ENCODE measurements around the gene CPN1.

Gene CPN1

GRCh38 chr10:100009793-100010676, 71.6 kb downstream of the CPN1 start, which contains the start of gene DNMBP:
DNMBP (minus strand) TSS chr10:100009947; CDS start chr10:99972124, 37,823 bp downstream.
- TF ChIP-seq CTCF (conservative IDR thresholded peaks at IDR 0.05) (peak; percentile 70), ZFX (IDR thresholded peaks at IDR 0.05) (no peak; the same call in 1 of the 2 replicates)
- peak within 1 kb of the TSS; percentile 9 for H3K27ac ChIP-seq

- peak overlapping the region; percentile 9 for H3K27ac ChIP-seq
- TF ChIP-seq ZFX (IDR thresholded peaks at IDR 0.05) (peak; percentile 52), CTCF (conservative IDR thresholded peaks at IDR 0.05) (no peak)
Observed at GRCh38 chr10:100009283-100009792, 72.3 kb downstream of the CPN1 start.

GRCh38 chr10:100008708-100009282, 72.9 kb downstream of the CPN1 start:
- TF ChIP-seq CTCF (conservative IDR thresholded peaks at IDR 0.05) (no peak), ZFX (IDR thresholded peaks at IDR 0.05) (no peak)
- H3K27ac ChIP-seq: peak overlapping the region; percentile 9

- TF ChIP-seq ZFX (IDR thresholded peaks at IDR 0.05) (no peak), CTCF (conservative IDR thresholded peaks at IDR 0.05) (no peak)
- no peak overlapping the region for H3K27ac ChIP-seq
Observed at GRCh38 chr10:100008142-100008522, 73.5 kb downstream of the CPN1 start.

GRCh38 chr10:100007231-100008141, 74.2 kb downstream of the CPN1 start:
- no peak overlapping the region for H3K27ac ChIP-seq
- TF ChIP-seq CTCF (conservative IDR thresholded peaks at IDR 0.05): no peak
- no peak for TF ChIP-seq ZFX (IDR thresholded peaks at IDR 0.05)

GRCh38 chr10:100006243-100006886, 75.3 kb downstream of the CPN1 start:
- TF ChIP-seq CTCF (conservative IDR thresholded peaks at IDR 0.05) (no peak), ZFX (IDR thresholded peaks at IDR 0.05) (no peak)
- H3K27ac ChIP-seq: no peak overlapping the region
